ENCODE results near the gene ATG4B.

ATG4B gene

DNA sequence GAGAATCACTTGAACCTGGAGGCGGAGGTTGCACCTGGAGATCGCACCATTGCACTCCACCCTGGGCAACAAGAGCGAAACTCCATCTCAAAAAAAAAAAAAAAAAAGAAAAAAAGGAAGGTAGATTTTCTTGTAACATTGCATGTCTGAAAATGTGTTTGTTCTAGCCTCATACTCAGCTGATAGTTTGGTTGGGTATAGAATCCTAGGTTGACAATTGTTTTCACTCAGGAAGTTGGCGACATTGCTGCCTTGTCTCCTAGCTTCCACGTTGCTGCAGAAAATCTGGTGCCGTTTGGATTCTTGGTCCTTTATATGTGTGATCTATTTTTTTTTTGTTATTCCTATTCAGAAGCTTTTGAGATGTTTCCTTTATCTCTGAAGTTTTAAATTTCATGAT, 69.0 kb downstream of the ATG4B start:
- Histone ChIP-seq H3K4me3 (ENCODE audit: low read depth, low read length, poor library complexity, severe bottlenecking) (no peak overlapping the region), H3K4me2 (ENCODE audit: low read length) (no peak overlapping the region), H3K27me3 (ENCODE audit: insufficient read depth, low read length) (no peaks in the 10 kb centered on the region), H3K9ac (ENCODE audit: low read length) (no peak overlapping the region), H3K27ac (ENCODE audit: low read depth, low read length, poor library complexity, severe bottlenecking) (no peak overlapping the region), H4K20me1 (ENCODE audit: insufficient read depth, low read length) (no peaks in the 10 kb centered on the region), H3K79me2 (ENCODE audit: insufficient read depth, low read length) (peaks cover 7% of the 10 kb centered on the region; the same call in 1 of the 2 replicates), H3K9me3 (ENCODE audit: low read length) (peaks cover 6% of the 10 kb centered on the region), H3F3A (ENCODE audit: insufficient read depth, low read length) (no peaks in the 10 kb centered on the region), H3K9me2 (ENCODE audit: low read depth, low read length) (no peaks in the 10 kb centered on the region), H2AFZ (ENCODE audit: low read length) (no peak overlapping the region), H3K36me3 (ENCODE audit: insufficient read depth, low read length) (peaks cover 63% of the 10 kb centered on the region), H3K4me1 (ENCODE audit: insufficient read depth, low read length, severe bottlenecking) (peaks cover 10% of the 10 kb centered on the region)
- TF ChIP-seq EZH2 (IDR thresholded peaks at IDR 0.05; ENCODE audit: borderline replicate concordance, low read length), result no peak
- TF ChIP-seq CTCF (IDR thresholded peaks at IDR 0.05; ENCODE audit: low read length), result no peak

DNA sequence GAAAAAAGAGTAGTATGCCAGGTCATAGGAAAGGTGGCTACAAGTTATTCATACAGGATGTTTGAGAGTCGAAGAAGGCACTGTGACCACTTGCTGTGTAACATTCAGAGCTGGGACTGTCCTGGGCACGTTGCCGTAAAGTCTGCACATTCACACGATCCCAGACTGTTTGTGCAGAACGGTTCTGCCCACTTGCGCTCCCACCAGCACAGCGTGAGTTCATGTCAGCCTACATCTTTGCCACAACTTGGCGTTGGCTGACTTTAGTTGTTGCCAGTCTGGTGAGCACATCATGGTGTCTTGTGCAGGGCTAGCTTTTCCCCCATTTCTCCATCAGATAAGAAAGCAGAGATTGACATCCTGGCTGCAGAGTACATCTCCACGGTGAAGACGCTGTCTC, 71.4 kb downstream of the ATG4B start:
- no peaks in the 10 kb centered on the region for H3K9me2 ChIP-seq (ENCODE audit: low read depth, low read length)
- no peak for TF ChIP-seq CTCF (IDR thresholded peaks at IDR 0.05; ENCODE audit: low read length)
- no peak for TF ChIP-seq EZH2 (IDR thresholded peaks at IDR 0.05; ENCODE audit: borderline replicate concordance, low read length)
- H3K9ac ChIP-seq (ENCODE audit: low read length), result no peak overlapping the region
- H2AFZ ChIP-seq (ENCODE audit: low read length), result no peak overlapping the region
- H3F3A ChIP-seq (ENCODE audit: insufficient read depth, low read length), result no peaks in the 10 kb centered on the region
- no peaks in the 10 kb centered on the region for H3K27me3 ChIP-seq (ENCODE audit: insufficient read depth, low read length)
- H3K79me2 ChIP-seq (ENCODE audit: insufficient read depth, low read length), result no peaks in the 10 kb centered on the region
- no peaks in the 10 kb centered on the region for H4K20me1 ChIP-seq (ENCODE audit: insufficient read depth, low read length)
- H3K4me2 ChIP-seq (ENCODE audit: low read length), result no peak overlapping the region
- peaks cover 6% of the 10 kb centered on the region for H3K9me3 ChIP-seq (ENCODE audit: low read length)
- peaks cover 84% of the 10 kb centered on the region for H3K36me3 ChIP-seq (ENCODE audit: insufficient read depth, low read length)
- no peaks in the 10 kb centered on the region for H3K4me1 ChIP-seq (ENCODE audit: insufficient read depth, low read length, severe bottlenecking)
- H3K27ac ChIP-seq (ENCODE audit: low read depth, low read length, poor library complexity, severe bottlenecking), result no peak overlapping the region
- H3K4me3 ChIP-seq (ENCODE audit: low read depth, low read length, poor library complexity, severe bottlenecking), result no peak overlapping the region

DNA sequence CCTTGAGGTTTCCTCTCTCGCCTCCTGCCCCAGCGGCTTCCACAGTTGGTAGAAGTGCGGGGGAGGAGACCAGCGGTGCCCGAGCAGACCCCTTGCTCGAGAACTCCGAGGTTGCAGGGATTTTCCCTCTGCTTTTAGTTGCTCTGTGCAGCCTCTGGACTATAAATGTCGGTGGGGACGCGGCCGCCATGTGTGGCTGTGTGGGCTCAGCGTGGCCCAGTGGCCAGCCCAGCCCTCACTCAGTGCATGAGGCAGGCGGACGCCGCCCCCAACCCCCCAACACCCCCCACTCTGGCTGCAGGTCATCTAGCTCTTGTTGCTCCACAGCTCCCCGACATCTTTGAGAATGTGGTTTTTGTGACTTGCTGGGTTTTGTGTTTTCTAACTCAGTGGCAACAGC, 81.6 kb downstream of the ATG4B start:
- peaks cover 74% of the 10 kb centered on the region for H3K36me3 ChIP-seq (ENCODE audit: insufficient read depth, low read length)
- H3K4me3 ChIP-seq (ENCODE audit: low read depth, low read length, poor library complexity, severe bottlenecking), result no peak overlapping the region
- H3K79me2 ChIP-seq (ENCODE audit: insufficient read depth, low read length), result no peaks in the 10 kb centered on the region
- peaks cover 14% of the 10 kb centered on the region for H3K9me3 ChIP-seq (ENCODE audit: low read length)
- H4K20me1 ChIP-seq (ENCODE audit: insufficient read depth, low read length), result no peaks in the 10 kb centered on the region
- TF ChIP-seq CTCF (IDR thresholded peaks at IDR 0.05; ENCODE audit: low read length), result no peak
- no peak overlapping the region for H3K9ac ChIP-seq (ENCODE audit: low read length)
- H3K27me3 ChIP-seq (ENCODE audit: insufficient read depth, low read length), result no peaks in the 10 kb centered on the region
- no peaks in the 10 kb centered on the region for H3K4me1 ChIP-seq (ENCODE audit: insufficient read depth, low read length, severe bottlenecking)
- no peaks in the 10 kb centered on the region for H3F3A ChIP-seq (ENCODE audit: insufficient read depth, low read length)
- H3K4me2 ChIP-seq (ENCODE audit: low read length), result no peak overlapping the region
- no peak overlapping the region for H3K27ac ChIP-seq (ENCODE audit: low read depth, low read length, poor library complexity, severe bottlenecking)
- H3K9me2 ChIP-seq (ENCODE audit: low read depth, low read length), result no peaks in the 10 kb centered on the region
- H2AFZ ChIP-seq (ENCODE audit: low read length), result no peak overlapping the region
